ENCODE data around the gene PHF20.

PHF20 gene

GRCh38 chr20:35985806-35986205, 214.0 kb downstream of the PHF20 start:
- Histone ChIP-seq H3K23ac (ENCODE audit: low read length) (no peak overlapping the region), H3K9ac (ENCODE audit: low read length) (no peak overlapping the region), H3K18ac (ENCODE audit: low read length) (no peak overlapping the region), H3K79me2 (ENCODE audit: control insufficient read depth, insufficient read depth, low read length, poor library complexity) (no peaks in the 10 kb centered on the region), H3K4ac (ENCODE audit: low read depth, low read length) (no peak overlapping the region), H3K4me1 (ENCODE audit: control insufficient read depth in 1 of 2, insufficient read depth in 2 of 2, low read length in 2 of 2) (no peaks in the 10 kb centered on the region), H2AFZ (ENCODE audit: insufficient read depth, low read length, poor library complexity) (no peak overlapping the region), H3K14ac (ENCODE audit: low read length) (no peak overlapping the region), H2BK12ac (ENCODE audit: low read length) (no peak overlapping the region), H3K27ac (ENCODE audit: low read depth, low read length) (no peak overlapping the region), H2BK120ac (ENCODE audit: insufficient read depth, low read length, poor library complexity) (no peak overlapping the region), H4K91ac (ENCODE audit: low read depth, low read length) (no peak overlapping the region), H3K4me3 (ENCODE audit: low read depth, low read length) (no peak overlapping the region), H2AK5ac (ENCODE audit: low read length) (no peak overlapping the region), H3K36me3 (ENCODE audit: control insufficient read depth in 1 of 2, insufficient read depth in 2 of 2, low read length in 2 of 2) (no peaks in the 10 kb centered on the region), H3K27me3 (ENCODE audit: insufficient read depth, low read length) (no peaks in the 10 kb centered on the region), H4K8ac (ENCODE audit: low read depth, low read length) (no peak overlapping the region), H3K79me1 (ENCODE audit: low read length) (no peaks in the 10 kb centered on the region), H3K9me3 (ENCODE audit: insufficient read depth, low read depth, low read length) (no peaks in the 10 kb centered on the region), H2BK5ac (ENCODE audit: low read depth, low read length, poor library complexity) (no peak overlapping the region), H4K12ac (ENCODE audit: low read depth, low read length) (no peak overlapping the region), H3K4me2 (ENCODE audit: low read length) (no peak overlapping the region)
- no CpG with 5 or more reads among the region's 2 CpGs for WGBS (ENCODE audit: extremely low coverage, insufficient coverage, insufficient read length)
- no peak for DNase-seq

DNA sequence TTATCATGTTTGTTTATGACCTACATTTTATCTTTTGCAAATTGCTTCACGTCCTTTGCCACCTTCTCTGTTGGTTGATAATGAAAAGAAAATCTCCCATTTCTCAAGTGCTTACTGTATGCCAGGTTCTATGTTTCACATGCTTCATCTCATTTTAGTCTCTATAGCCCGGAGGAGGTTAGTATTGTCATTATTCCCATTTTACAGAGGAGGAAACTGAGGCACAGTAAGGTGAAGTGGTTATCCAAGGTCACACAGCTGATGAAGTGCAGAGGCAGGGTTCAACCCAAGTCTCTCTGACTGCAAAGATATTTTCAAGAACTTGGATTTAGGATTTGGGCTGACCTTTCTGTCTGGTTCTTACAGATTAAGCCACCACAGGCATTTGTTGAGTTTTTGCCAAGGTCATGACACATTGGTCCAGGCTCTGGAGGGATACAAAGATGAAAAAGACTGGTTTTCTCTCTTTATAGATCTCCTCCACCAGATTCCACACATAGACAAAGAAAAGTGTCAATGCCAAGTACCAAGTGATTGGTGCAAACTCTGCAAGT, 217.2 kb downstream of the PHF20 start:
- no peak overlapping the region for H3K14ac ChIP-seq (ENCODE audit: low read length)
- no peak overlapping the region for H4K12ac ChIP-seq (ENCODE audit: low read depth, low read length)
- no peak overlapping the region for H3K4ac ChIP-seq (ENCODE audit: low read depth, low read length)
- no peaks in the 10 kb centered on the region for H3K79me2 ChIP-seq (ENCODE audit: control insufficient read depth, insufficient read depth, low read length, poor library complexity)
- H2BK120ac ChIP-seq (ENCODE audit: insufficient read depth, low read length, poor library complexity), result no peak overlapping the region
- H2BK5ac ChIP-seq (ENCODE audit: low read depth, low read length, poor library complexity), result no peak overlapping the region
- no peaks in the 10 kb centered on the region for H3K9me3 ChIP-seq (ENCODE audit: insufficient read depth, low read depth, low read length)
- no peak overlapping the region for H3K27ac ChIP-seq (ENCODE audit: low read depth, low read length)
- no peaks in the 10 kb centered on the region for H3K79me1 ChIP-seq (ENCODE audit: low read length)
- H4K91ac ChIP-seq (ENCODE audit: low read depth, low read length), result no peak overlapping the region
- H4K8ac ChIP-seq (ENCODE audit: low read depth, low read length), result no peak overlapping the region
- H3K4me1 ChIP-seq (ENCODE audit: control insufficient read depth in 1 of 2, insufficient read depth in 2 of 2, low read length in 2 of 2), result no peaks in the 10 kb centered on the region
- no peak overlapping the region for H3K18ac ChIP-seq (ENCODE audit: low read length)
- H3K4me2 ChIP-seq (ENCODE audit: low read length), result no peak overlapping the region
- no peak for DNase-seq
- no CpG with 5 or more reads among the region's 2 CpGs for WGBS (ENCODE audit: extremely low coverage, insufficient coverage, insufficient read length)
- H2AK5ac ChIP-seq (ENCODE audit: low read length), result no peak overlapping the region
- H3K9ac ChIP-seq (ENCODE audit: low read length), result no peak overlapping the region
- H3K27me3 ChIP-seq (ENCODE audit: insufficient read depth, low read length), result no peaks in the 10 kb centered on the region
- no peak overlapping the region for H3K4me3 ChIP-seq (ENCODE audit: low read depth, low read length)
- no peak overlapping the region for H3K23ac ChIP-seq (ENCODE audit: low read length)
- H2BK12ac ChIP-seq (ENCODE audit: low read length), result no peak overlapping the region
- H2AFZ ChIP-seq (ENCODE audit: insufficient read depth, low read length, poor library complexity), result no peak overlapping the region
- H3K36me3 ChIP-seq (ENCODE audit: control insufficient read depth in 1 of 2, insufficient read depth in 2 of 2, low read length in 2 of 2), result no peaks in the 10 kb centered on the region

- no peak overlapping the region for H3K27ac ChIP-seq (ENCODE audit: low read depth, low read length)
Observed at GRCh38 chr20:35991142-35991771, 219.4 kb downstream of the PHF20 start.

DNA sequence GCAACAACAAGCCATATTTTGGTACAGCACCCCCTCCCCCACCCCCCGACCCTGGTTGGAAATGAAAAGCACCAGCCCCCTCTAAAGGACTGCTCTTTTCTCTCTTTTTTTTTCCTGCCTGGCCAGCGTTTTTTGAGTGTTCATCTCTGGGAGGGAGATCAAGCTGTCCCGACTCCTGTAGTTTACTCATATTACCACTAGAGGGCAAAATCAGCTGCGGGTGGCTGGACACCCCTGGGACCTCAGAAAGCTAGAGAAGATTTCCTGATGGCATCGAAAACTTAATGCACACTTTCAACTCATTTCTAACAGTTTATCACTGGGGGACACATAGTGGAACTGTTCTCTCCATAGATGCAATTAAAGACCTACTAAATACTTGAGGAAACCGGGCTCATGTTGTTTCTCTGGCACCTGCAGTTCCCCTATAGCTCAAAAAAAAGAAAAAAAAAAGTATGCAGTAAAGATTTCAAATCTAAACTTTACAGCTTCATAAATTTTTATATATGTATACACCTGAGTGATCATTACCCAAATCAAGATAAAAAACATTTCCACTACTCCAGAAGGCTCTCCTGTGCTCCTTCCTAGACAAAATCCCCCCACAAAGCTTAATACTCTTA, 221.0 kb downstream of the PHF20 start:
- H2BK5ac ChIP-seq (ENCODE audit: low read depth, low read length, poor library complexity), result no peak overlapping the region
- no peaks in the 10 kb centered on the region for H3K4me1 ChIP-seq (ENCODE audit: control insufficient read depth in 1 of 2, insufficient read depth in 2 of 2, low read length in 2 of 2)
- H3K14ac ChIP-seq (ENCODE audit: low read length), result no peak overlapping the region
- H2AFZ ChIP-seq (ENCODE audit: insufficient read depth, low read length, poor library complexity), result no peak overlapping the region
- no peak overlapping the region for H4K91ac ChIP-seq (ENCODE audit: low read depth, low read length)
- H2AK5ac ChIP-seq (ENCODE audit: low read length), result no peak overlapping the region
- H3K9ac ChIP-seq (ENCODE audit: low read length), result no peak overlapping the region
- H3K4me2 ChIP-seq (ENCODE audit: low read length), result no peak overlapping the region
- no peak overlapping the region for H3K18ac ChIP-seq (ENCODE audit: low read length)
- H3K27ac ChIP-seq (ENCODE audit: low read depth, low read length), result no peak overlapping the region
- H3K9me3 ChIP-seq (ENCODE audit: insufficient read depth, low read depth, low read length), result no peaks in the 10 kb centered on the region
- H4K8ac ChIP-seq (ENCODE audit: low read depth, low read length), result no peak overlapping the region
- no peak overlapping the region for H3K4ac ChIP-seq (ENCODE audit: low read depth, low read length)
- no peak overlapping the region for H2BK12ac ChIP-seq (ENCODE audit: low read length)
- H3K36me3 ChIP-seq (ENCODE audit: control insufficient read depth in 1 of 2, insufficient read depth in 2 of 2, low read length in 2 of 2), result no peaks in the 10 kb centered on the region
- H3K4me3 ChIP-seq (ENCODE audit: low read depth, low read length), result no peak overlapping the region
- no peaks in the 10 kb centered on the region for H3K79me2 ChIP-seq (ENCODE audit: control insufficient read depth, insufficient read depth, low read length, poor library complexity)
- H4K12ac ChIP-seq (ENCODE audit: low read depth, low read length), result no peak overlapping the region
- DNase-seq, result peak; percentile 29 to 79
- H3K27me3 ChIP-seq (ENCODE audit: insufficient read depth, low read length), result no peaks in the 10 kb centered on the region
- H3K79me1 ChIP-seq (ENCODE audit: low read length), result no peaks in the 10 kb centered on the region
- no peak overlapping the region for H2BK120ac ChIP-seq (ENCODE audit: insufficient read depth, low read length, poor library complexity)
- no CpG with 5 or more reads among the region's 6 CpGs for WGBS (ENCODE audit: extremely low coverage, insufficient coverage, insufficient read length)
- H3K23ac ChIP-seq (ENCODE audit: low read length), result no peak overlapping the region

More at GRCh38 chr20:35991142-35991771, 219.4 kb downstream of the PHF20 start:
- H3K4me2 ChIP-seq (ENCODE audit: low read length), result no peak overlapping the region
- no peaks in the 10 kb centered on the region for H3K79me2 ChIP-seq (ENCODE audit: control insufficient read depth, insufficient read depth, low read length, poor library complexity)
- H2AK5ac ChIP-seq (ENCODE audit: low read length), result no peak overlapping the region
- H3K9me3 ChIP-seq (ENCODE audit: insufficient read depth, low read depth, low read length), result no peaks in the 10 kb centered on the region
- H2AFZ ChIP-seq (ENCODE audit: insufficient read depth, low read length, poor library complexity), result no peak overlapping the region
- H3K9ac ChIP-seq (ENCODE audit: low read length), result no peak overlapping the region
- no peaks in the 10 kb centered on the region for H3K27me3 ChIP-seq (ENCODE audit: insufficient read depth, low read length)
- no peak overlapping the region for H3K14ac ChIP-seq (ENCODE audit: low read length)
- no CpG with 5 or more reads among the region's 3 CpGs for WGBS (ENCODE audit: extremely low coverage, insufficient coverage, insufficient read length)
- no peak overlapping the region for H2BK12ac ChIP-seq (ENCODE audit: low read length)
- H2BK120ac ChIP-seq (ENCODE audit: insufficient read depth, low read length, poor library complexity), result no peak overlapping the region
- H3K79me1 ChIP-seq (ENCODE audit: low read length), result no peaks in the 10 kb centered on the region
- H3K23ac ChIP-seq (ENCODE audit: low read length), result no peak overlapping the region
- no peak overlapping the region for H3K4ac ChIP-seq (ENCODE audit: low read depth, low read length)
- H3K36me3 ChIP-seq (ENCODE audit: control insufficient read depth in 1 of 2, insufficient read depth in 2 of 2, low read length in 2 of 2), result no peaks in the 10 kb centered on the region
- H4K12ac ChIP-seq (ENCODE audit: low read depth, low read length), result no peak overlapping the region
- no peak overlapping the region for H4K8ac ChIP-seq (ENCODE audit: low read depth, low read length)
- H3K4me1 ChIP-seq (ENCODE audit: control insufficient read depth in 1 of 2, insufficient read depth in 2 of 2, low read length in 2 of 2), result no peaks in the 10 kb centered on the region
- H3K18ac ChIP-seq (ENCODE audit: low read length), result no peak overlapping the region
- peak; percentile 39 to 63 for DNase-seq
- no peak overlapping the region for H2BK5ac ChIP-seq (ENCODE audit: low read depth, low read length, poor library complexity)
- no peak overlapping the region for H3K4me3 ChIP-seq (ENCODE audit: low read depth, low read length)
- H4K91ac ChIP-seq (ENCODE audit: low read depth, low read length), result no peak overlapping the region
